Fibroblast of the aortic adventitia (primary cell): ENCODE results near the gene HYAL3. TPM values are rescaled to one million over a fixed set of nuclear protein-coding genes. Genes with fewer than 3 reads are reported as not detected.

Experiments used
- DNase-seq: peaks from one replicate; pipeline ENCODE4 v3.0.0-alpha.2; 2010; ENCODE audit warnings: low read depth
- H3K4me3 ChIP-seq: 2 replicates; pipeline ENCODE4 v1.5.1; 2011; ENCODE audit warnings: low read depth, mild to moderate bottlenecking, control low read depth, low read length, moderate library complexity
- CTCF ChIP-seq: IDR thresholded peaks from 2 replicates; pipeline ENCODE4 v1.5.1; 2011; ENCODE audit warnings: mild to moderate bottlenecking, low read length, control low read depth, inconsistent platforms; ENCODE audit not compliant: insufficient read depth
- total RNA-seq: library from RNA; depleted of rRNA; stranded (reverse); fragments of >200 nt; gene quantifications from 2 replicates; pipeline ENCODE4 v1.2.3, GENCODE V29; 2012; ENCODE audit warnings: low replicate concordance

Gene HYAL3
- total RNA-seq, 1 donor: 3.1 TPM

- TF ChIP-seq CTCF: no peak
- H3K4me3 ChIP-seq: no peak overlapping the region
- no peak for DNase-seq
Observed at GRCh38 chr3:50341996-50342650, 42.9 kb upstream of the HYAL3 start.

GRCh38 chr3:50341537-50341936 is 42.3 kb upstream of the HYAL3 start:
- TF ChIP-seq CTCF: no peak
- H3K4me3 ChIP-seq: peak overlapping the region; percentile 69

GRCh38 chr3:50340448-50341329 is 41.5 kb upstream of the HYAL3 start, which contains the start of gene RASSF1:
TSS of gene RASSF1 (minus strand) at chr3:50340836. CDS start at chr3:50340805, 31 bp downstream.
- peak; percentile 57 for DNase-seq
- no peak for TF ChIP-seq CTCF
- peak within 1 kb of the TSS; percentile 69 for H3K4me3 ChIP-seq

More at GRCh38 chr3:50341537-50341936, 42.3 kb upstream of the HYAL3 start:
- no peak for DNase-seq

GRCh38 chr3:50340147-50340447 is 40.9 kb upstream of the HYAL3 start:
- no peak for DNase-seq

GRCh38 chr3:50339485-50340146 is 40.4 kb upstream of the HYAL3 start:
- DNase-seq: peak; percentile 65
- no peak for TF ChIP-seq CTCF
- peak overlapping the region; percentile 69 for H3K4me3 ChIP-seq

More at GRCh38 chr3:50340147-50340447, 40.9 kb upstream of the HYAL3 start:
- peak overlapping the region; percentile 69 for H3K4me3 ChIP-seq
- TF ChIP-seq CTCF: no peak

GRCh38 chr3:50338965-50339364 is 39.8 kb upstream of the HYAL3 start:
- TF ChIP-seq CTCF: no peak
- DNase-seq: no peak
- peak overlapping the region; percentile 32 for H3K4me3 ChIP-seq
